Left renal cortex interstitium (tissue), 4 donors: Measurements from ENCODE around the gene SIPA1. TPM values are rescaled to one million over a fixed set of nuclear protein-coding genes. Genes with fewer than 3 reads are reported as not detected.
"Not testable (repeated sequence)": the region's sequence is repeated elsewhere in the genome, so short reads cannot be mapped to it uniquely, and the experiment has no call there.

Experiments
- DNase-seq, 4 donors: peaks; one replicate each; pipeline ENCODE4 v3.0.0-alpha.2; 2013; ENCODE audit warnings: low read depth in 4 of 4, low spot score in 2 of 4, missing footprints in 1 of 4
- polyA plus RNA-seq, 4 donors: library from polyadenylated mRNA; unstranded; fragments of 120-200 nt; gene quantifications; one replicate each; pipeline ENCODE4 v1.2.1, GENCODE V29; 2013; ENCODE audit not compliant: insufficient read length in 4 of 4

The SIPA1 gene
- polyA plus RNA-seq, 4 donors, result 23.2 to 46.3 (median 31.4) TPM

GRCh38 chr11:65620666-65621065 is 17.2 kb upstream of the SIPA1 start:
- no peak for DNase-seq

GRCh38 chr11:65621460-65621859 is 16.4 kb upstream of the SIPA1 start:
- no peak for DNase-seq

- DNase-seq, result no peak
Observed at GRCh38 chr11:65622011-65622410, 15.9 kb upstream of the SIPA1 start.

GRCh38 chr11:65623177-65623576 is 14.7 kb upstream of the SIPA1 start:
- DNase-seq, result no peak

- no peak for DNase-seq
Observed at GRCh38 chr11:65623852-65624616, 13.9 kb upstream of the SIPA1 start.

- DNase-seq, result no peak
Observed at GRCh38 chr11:65624931-65625627, 12.8 kb upstream of the SIPA1 start.

GRCh38 chr11:65625628-65626342 is 12.1 kb upstream of the SIPA1 start:
- no peak for DNase-seq

GRCh38 chr11:65627202-65627601 is 10.7 kb upstream of the SIPA1 start:
- no peak for DNase-seq

GRCh38 chr11:65629579-65629978 is 8.3 kb upstream of the SIPA1 start:
- no peak for DNase-seq

- DNase-seq, result no peak
Observed at GRCh38 chr11:65630215-65630614, 7.7 kb upstream of the SIPA1 start.

GRCh38 chr11:65633390-65634108 is 4.4 kb upstream of the SIPA1 start:
- no peak for DNase-seq

- DNase-seq, result no peak
Observed at GRCh38 chr11:65634109-65634436, 3.8 kb upstream of the SIPA1 start.

- no peak for DNase-seq
Observed at GRCh38 chr11:65634440-65634839, 3.5 kb upstream of the SIPA1 start.

GRCh38 chr11:65634905-65635731 is 2.8 kb upstream of the SIPA1 start:
- no peak for DNase-seq

GRCh38 chr11:65636108-65637031 is 1.5 kb upstream of the SIPA1 start:
- no peak for DNase-seq

- no peak for DNase-seq
Observed at GRCh38 chr11:65637032-65637557, 806 bp upstream of the SIPA1 start.

GRCh38 chr11:65639228-65639597 is 1.3 kb downstream of the SIPA1 start:
- not testable (repeated sequence) for DNase-seq

GRCh38 chr11:65639623-65640482 is 2.0 kb downstream of the SIPA1 start:
- no peak for DNase-seq
